NCI-H526 (cell line): ENCODE results near the gene CPSF7.
"Not testable (repeated sequence)": the region's sequence is repeated elsewhere in the genome, so short reads cannot be mapped to it uniquely, and the experiment has no call there.

ENCODE experiments used
- DNase-seq, 2 experiments: peaks; one replicate each; lab custom pipeline; 2025; lab: John Stamatoyannopoulos, UW

Gene CPSF7

DNA sequence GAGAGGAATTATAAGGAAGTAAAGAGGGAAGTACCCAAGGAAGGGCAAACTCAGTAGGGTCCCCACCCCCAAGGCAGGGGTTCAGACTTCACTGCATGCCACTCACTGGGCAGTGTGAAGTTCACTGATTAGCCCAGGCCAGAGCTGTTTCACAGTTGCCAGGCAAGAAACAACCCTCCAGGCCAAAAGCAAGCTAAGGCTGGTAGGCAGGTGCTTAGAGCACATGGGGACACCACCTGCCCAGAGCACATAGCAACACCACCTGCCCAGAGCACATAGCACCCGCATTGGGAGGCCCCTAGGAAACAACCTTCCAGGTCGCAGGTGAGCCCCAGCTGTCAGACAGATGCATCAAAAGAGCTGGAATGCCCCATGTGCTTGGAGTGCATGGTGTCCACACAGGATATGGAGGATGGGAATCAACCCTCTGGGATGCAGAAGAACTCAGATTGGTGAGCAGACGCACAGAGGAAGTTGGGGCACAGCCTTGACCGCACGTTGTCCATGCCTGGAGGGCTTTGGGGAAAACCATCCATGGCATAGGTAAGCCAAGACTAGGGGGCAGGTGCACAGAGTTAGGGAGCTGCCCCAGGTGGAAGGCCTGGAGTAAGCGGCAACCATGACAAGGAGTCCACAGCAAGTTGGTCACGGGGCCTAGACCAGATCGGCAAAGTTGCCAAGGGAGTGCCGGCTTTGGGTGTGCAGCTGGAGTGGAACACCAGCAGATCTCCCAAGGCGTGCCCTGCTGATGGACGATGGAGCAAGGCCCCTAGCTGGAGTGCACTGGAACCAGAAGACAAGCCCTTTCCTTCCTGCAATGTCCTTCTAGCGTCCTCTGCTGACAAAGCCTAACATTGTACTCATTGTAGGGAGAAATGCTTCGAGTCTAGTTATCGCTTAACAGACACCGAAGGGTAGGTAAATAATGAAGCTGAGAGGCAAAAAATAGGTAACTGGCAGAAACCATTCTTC, 45.2 kb downstream of the CPSF7 start:
- DNase-seq = peak; percentile 57 to 59

DNA sequence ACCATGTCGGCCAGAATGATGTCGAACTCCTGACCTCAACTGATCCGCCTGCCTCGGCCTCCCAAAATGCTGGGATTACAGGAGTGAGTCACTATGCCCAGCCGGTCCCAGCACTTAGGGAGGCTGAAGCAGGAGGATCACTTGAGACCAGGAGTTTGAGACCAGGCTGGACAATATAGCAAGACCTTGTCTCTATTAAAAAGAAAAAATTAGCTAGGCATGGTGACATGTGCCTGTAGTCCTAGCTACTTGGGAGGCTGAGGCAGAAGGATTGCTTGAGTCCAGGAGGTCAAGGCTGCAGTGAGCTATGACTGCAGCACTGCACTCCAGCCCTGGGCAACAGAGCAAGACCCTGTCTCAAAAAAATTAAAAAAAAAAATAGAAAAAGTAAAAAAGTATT, 45.9 kb downstream of the CPSF7 start:
- DNase-seq = not testable (repeated sequence)

DNA sequence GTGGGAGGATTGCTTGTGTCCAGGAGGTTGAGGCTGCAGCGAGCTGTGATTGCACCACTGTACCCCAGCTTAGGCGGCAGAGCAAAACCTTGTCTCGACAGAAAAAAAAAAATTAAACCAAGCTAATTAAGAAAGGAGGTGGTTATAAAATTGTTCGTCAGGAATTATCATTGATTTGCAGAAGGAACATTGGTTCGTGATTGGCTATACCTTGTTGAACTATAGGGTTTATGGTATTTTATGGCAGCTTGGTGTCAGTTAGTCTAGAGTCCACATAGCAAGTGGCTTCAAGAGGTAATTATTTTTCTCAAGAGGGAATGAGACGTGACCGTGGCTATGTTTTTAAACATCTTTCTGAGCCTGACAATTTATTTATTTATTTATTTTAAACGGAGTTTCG, 48.9 kb downstream of the CPSF7 start:
- DNase-seq = no peak

DNA sequence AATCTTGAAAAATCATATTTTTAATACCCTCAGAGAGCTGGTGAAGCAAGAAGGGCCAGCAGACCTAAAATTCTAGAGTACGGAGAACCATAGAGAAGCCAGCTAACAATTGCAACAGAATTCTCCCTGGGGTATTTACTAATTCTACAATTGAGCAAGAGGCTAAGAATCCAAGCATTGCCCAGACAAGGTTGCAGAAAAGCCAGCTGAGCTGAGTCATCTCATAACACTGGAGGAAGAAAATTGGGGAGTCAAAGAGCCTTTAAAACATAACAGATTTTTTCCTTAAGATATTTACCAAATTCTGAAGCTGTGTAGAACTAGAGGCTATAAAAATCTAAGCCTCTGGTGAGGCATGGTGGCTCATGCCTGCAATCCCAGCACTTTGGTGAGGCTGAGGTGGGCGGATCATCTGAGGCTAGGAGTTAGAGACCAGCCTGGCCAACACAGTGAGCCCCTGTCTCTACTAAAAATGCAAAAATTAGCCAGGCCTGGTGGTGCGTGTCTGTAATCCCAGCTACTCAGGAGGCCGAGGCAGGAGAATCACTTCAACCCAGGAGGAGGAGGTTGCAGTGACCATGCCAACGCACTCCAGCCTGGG, 51.0 kb downstream of the CPSF7 start:
- no peak for DNase-seq

DNA sequence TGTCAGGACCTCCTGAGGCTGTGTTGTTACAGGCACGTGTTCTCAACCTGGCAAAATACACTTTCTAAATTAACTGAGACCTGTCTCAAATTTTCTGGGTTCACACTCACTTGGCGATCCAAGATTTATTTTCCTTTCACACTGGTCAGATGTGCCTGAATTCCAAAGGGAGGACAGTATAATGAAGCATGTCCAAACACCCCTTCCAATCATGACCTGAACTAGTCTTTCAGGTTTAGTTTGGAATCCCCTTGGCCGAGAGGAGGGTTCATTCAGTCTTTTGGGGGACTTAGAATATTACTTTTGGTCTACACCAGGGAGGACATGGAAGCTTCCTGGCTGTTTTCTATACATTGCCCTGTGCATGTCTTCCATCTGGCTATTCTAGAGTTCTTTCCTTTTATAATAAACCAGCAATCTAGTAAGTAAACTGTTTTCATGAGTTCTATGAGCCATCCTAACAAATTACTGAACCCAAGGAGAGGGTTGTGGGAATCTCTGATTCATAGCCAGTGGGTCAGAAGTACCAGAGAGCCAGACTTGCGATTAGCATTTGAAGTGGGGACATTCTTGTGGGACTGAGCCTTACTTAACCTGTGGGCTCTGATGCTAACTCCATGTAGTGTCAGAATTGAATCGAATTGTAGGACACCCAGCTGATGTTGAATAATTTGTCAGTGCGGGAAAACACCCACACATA, 52.2 kb downstream of the CPSF7 start:
- DNase-seq = no peak

DNA sequence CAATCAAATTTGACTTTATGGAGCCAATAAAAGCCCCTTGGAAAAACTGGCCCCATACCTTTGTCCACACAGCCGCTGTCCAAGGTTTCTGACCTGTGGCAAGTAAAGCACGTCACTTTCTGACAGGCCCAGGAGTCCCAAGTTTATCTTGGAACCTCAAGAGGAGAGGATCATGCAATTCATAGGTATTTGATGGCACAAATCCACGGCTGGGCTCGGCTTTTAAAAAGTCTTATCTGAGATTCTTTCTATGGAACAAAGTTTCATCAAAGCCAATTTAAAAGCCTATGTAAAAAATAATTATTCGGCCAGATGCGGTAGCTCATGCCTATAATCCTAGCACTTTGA, 54.0 kb downstream of the CPSF7 start:
- DNase-seq = no peak

DNA sequence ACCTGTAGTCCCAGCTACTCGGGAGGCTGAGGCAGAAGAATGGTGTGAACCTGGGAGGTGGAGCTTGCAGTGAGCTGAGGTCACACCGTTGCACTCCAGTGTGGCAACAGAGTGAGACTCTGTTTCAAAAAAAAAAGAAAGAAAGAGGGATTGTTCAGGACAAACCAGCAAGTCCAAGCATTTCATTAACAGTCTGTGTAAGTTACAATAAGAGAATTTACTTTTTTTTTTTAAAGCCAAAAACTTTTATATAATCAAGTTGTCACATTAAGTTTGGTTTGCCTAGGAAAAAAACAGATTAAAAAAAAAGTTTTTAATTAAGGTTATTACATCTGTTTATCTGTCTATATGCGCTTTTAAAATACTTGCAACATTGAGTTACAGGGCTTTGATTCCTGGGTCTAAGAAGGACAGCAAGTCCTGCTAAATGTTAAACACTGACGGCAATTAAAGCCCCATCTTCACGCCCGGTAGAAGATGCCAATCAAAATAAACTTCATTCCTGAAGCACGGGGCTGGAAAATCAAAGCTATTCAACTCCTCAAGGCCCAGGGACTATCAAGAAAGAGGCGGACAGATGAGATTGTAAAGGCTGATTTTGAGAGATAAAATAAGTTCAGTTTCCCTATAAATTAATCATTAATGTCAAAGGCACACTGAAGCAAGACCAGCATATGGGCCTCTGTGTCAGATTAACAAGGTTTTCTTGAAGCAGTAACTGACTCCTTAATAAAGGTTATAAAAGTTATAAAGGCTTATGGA, 56.9 kb downstream of the CPSF7 start:
- no peak for DNase-seq

DNA sequence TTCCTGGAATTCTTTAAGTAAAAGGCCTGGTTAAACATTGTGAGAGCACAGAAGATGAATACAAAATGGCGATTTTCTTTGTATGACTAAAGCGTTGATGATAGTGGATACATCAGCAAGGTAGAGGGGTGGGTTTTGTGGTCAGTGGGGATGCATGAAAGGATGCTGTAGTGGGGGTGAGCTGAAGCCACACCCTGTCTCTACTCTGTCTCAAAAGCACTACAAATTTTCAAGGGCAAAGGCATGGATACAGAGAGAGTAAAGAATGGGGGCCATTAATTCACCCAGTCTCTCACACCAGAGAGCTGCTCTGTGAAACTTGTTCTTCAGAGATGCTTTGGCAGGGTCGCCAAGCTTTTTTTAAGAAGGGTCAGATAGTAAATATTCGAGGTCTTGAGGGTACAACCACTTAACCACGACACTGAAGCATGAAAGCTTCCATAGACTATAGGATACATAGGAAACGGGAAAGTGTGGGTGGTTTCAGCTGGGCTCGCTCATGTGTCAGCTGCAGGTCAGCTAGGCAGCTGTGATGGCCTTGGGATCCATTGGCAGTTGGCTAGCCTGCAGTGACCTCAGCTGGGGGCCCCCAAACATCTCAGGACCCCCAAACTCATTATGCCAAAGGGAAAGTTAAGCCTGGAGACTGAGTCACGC, 59.3 kb downstream of the CPSF7 start:
- DNase-seq = no peak

DNA sequence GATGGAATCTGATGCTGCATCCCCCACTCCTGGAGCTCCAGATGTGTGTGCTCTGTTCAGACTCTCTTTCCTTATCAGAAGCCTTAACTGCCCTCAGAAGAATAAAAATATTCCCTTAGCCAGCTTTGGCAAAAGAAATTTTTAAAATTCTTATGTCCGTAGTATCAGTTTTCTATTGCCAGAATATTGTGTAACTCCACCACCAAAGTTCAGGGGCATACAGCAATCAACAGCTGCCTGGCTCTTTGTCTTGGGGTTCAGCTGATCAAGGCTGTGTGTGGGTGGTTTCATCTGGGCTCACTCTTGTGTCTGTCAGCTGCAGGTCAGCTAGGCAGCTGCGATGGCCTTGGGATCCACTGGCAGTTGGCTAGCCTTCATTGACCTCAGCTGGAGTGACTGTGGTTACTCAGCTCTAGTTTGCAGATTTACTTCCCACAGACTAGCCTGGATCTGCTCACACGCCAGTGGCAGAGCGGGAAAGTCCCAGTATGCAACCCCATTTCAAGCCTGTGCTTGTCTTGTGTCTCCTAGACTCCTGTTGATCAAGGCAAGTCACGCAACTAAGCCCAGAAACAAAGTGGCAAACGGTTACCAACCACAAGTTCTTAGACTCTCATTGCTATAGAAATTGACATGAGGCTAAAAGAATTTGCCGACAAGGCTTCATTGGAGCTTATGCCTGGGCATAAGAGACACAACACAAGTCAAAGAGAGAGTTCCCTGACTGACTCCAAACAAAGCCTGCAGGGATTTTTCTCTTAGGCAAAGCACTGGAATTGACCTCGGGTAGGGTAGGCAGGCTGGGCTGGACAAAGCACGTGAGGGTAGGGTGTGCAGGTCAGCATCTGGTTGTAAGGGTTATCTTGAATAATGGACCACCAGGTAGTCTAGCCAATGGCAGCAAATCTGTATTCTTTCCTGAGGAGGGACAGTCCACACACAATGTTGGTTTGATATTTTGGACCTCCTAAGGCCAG, 60.1 kb downstream of the CPSF7 start:
- DNase-seq = no peak

DNA sequence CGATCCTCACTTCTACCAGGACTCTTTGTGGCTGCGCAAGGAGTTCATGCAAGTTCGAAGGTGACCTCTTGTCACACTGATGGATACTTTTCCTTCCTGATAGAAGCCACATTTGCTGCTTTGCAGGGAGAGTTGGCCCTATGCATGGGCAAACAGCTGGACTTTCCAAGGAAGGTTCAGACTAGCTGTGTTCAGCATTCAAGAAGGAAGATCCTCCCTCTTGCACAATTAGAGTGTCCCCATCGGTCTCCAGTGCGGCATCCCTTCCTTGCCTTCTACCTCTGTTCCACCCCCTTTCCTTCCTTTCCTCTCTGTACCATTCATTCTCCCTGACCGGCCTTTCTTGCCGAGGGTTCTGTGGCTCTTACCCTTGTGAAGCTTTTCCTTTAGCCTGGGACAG, 61.1 kb downstream of the CPSF7 start:
- DNase-seq = no peak

DNA sequence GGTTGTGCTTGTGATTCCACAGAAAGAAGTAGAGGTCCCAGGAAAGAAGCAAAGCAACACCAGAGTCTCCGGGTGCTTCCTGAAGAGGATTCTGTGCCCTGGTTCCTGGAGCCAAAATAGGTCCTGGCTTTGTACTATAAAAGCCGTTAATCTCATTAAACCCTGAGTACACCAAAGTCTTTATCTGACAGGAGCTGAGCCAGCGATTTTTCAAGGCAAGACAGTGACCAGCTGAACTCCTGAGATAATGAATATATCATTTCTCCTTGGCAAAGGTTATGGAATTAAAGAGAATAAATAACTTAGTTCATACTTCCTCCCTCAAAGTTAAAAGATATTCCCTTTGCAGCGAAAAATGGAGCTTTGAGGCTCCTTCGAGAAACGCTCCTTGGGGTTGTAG, 62.4 kb downstream of the CPSF7 start:
- DNase-seq = no peak

DNA sequence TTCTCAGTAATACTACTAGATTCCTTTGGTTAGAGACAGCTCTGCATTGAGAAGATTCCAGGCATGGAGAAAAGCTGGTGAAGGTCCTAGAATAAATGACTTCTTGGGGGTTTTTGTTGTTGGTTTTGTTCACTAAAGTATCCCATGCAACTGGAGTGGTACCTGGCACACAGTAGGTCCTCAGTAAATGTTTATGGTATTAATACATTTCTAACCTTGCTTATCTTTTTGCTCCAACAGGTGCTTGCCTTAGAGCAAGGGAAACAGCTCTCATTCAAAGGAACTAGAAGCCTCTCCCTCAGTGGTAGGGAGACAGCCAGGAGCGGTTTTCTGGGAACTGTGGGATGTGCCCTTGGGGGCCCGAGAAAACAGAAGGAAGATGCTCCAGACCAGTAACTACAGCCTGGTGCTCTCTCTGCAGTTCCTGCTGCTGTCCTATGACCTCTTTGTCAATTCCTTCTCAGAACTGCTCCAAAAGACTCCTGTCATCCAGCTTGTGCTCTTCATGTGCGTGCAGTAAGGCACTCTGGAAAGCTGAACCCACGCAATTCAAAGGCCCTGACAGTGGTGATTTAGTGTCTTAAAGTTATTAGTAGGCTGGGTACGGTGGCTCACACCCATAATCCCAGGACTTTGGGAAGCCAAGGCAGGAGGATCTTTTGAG, 65.6 kb downstream of the CPSF7 start:
- DNase-seq = no peak

DNA sequence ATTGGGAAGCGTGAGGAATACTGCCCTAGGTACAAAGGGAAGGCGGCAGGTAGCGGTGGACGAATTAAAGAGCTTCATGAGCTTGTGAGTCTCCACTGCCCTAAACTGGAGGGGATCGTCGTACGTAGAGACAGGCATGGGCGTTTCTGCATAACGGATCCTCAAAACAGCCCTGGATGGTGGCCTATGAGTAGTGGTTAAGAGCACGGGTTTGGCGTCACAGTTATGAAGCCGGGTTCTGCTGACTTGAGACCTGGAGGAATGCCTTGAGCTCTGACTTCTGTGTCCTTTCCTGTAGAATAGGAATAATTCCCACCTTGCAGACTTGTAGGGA, 67.3 kb downstream of the CPSF7 start:
- peak; percentile 65 to 67 for DNase-seq

DNA sequence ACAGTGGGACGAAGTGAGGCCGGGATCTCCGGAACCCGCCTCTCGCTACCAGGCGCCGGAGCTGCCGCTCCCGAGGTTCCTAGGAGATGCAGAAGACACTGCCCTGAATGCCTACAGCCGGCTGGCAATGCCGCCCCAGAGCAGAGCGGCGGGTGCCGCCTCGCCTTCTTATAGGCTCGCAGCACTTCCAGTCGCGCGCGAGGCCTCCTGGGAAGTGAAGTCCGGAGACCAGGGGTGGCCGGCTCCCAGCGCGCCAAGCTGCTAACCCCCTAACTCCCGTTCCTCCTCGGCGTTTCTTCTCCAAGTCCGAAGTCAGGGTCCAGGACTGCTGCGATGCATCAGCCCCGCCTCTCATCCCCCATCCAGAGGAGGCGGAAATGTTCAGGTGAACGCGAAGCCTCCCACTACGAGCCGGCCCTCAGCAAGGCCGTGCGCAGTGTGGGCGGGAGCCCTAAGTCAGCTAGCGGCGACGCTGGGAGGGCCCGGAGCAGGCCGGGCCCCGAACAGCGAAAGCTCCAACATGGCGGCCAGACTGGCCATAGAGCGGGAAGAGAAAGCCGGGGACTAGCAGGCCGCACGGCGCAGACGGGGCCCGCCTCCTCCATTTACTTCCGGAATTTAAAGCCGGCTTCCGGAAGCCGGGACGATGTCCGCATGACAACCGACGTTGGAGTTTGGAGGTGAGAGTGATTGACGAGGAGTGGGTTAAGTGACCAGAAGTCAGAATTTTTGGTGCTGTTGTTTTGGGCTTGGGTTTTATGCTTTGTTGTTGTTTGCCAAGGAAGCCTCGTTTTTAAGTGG, 67.8 kb downstream of the CPSF7 start, which contains the start of the genes CYB561A3 and TMEM138:
Gene CYB561A3, minus strand, starts transcription at position 142 of the 801 bp plus-strand sequence. CDS start 5,169 bp downstream, outside the sequence.
Gene TMEM138, plus strand, starts transcription at position 634 of the 801 bp plus-strand sequence. CDS start 2,017 bp downstream, outside the sequence.
- DNase-seq = peak; percentile 98

DNA sequence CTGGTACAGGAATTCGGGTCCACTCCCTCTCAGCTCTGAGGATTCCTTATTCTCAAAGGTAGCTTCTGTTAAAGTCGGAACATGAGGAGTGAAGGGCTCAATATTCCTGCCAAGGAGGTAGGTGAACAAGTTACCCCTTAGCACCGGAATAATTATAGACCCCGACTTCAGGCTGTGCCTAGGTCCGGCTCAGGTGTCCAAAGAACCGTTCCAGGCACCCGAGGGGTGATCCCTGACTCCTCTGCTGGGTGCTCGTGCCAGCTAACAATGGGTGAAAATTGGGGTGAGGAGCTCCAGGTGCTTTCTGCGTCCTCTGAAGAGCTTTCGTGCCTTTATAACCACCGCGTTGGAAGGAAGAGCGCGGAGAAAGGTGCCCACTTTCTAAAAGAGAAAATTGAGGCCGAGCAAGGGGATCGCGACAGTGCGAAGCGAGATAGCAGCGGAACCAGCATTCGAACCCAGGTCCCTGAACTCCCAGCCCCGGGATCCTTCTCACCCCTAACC, 68.5 kb downstream of the CPSF7 start:
- DNase-seq = peak in 1 of 2 experiments; percentile 57

DNA sequence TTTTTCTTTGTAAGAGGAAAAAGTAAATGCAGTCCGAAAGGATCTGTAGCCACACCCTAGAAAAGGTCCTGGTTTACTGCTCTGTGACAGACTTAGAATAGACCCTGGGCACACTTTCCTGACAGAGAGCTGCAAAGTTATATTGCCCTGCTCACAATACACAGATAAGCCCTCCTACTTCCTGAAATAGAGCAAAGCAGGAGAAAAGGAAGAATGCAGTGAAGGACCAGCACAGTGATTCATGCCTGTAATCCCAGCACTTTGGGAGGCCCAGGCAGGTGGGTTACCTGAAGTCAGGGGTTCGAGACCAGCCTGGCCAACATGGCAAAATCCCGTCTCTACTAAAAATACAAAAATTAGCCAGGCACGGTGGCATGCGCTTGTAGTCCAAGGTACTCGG, 70.3 kb downstream of the CPSF7 start:
- DNase-seq = no peak

DNA sequence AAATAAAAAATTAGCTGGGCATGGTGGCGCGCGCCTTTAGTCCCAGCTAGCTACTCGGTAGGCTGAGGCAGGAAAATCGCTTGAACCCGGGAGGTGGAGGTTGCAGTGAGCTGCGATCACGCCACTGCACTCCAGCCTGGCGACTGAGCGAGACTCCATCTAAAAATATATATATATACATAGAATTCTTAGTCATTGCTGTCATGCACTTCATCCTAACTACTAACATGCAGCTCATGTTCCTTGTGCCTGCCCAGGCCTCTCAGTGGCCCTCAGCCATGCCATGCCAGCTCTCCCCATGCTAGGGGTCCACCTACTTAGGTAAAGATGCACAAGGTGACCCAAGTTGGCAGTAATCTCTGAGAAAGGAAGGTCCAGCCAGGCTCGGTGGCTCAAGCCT, 71.2 kb downstream of the CPSF7 start:
- DNase-seq = no peak

DNA sequence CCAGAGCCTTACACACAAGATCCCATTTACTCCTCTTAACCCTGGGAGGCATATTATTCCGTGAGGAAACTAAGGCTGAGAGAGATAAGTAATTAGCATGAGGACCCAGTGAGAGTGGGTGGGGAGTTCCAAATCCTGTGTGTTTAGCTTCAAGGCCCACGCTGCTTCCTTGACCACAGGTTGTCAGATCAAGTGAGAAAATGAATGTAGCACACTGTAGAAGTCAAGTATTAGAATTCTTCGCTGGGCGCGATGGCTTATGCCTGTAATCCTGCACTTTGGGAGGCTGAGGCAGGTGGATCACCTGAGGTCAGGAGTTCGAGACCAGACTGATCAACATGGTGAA, 71.9 kb downstream of the CPSF7 start:
- no peak for DNase-seq
